BJ (cell line): ENCODE measurements around the gene KCNF1. TPM values are rescaled to one million over a fixed set of nuclear protein-coding genes. Genes with fewer than 3 reads are reported as not detected.

Source experiments
- CTCF ChIA-PET: fragments of 350-600 bp; formaldehyde crosslinking; extraction: SDS; loops from one replicate; lab custom pipeline; 2021; ENCODE audit warnings: antibody characterized with exemption, inconsistent platforms; lab: Yijun Ruan, JAX
- POLR2A ChIA-PET: fragments of 300-600 bp; sonication (Branson Sonifier 250); formaldehyde crosslinking; extraction: SDS; loops from one replicate; lab custom pipeline; 2021; ENCODE audit warnings: antibody characterized with exemption; lab: Charles Lee
- DNase-seq: peaks from one replicate; pipeline ENCODE4 v3.0.0-alpha.2; 2011; ENCODE audit warnings: low read depth
- H3K27me3 ChIP-seq: 2 replicates; pipeline ENCODE4 v1.6.0; 2011; ENCODE audit warnings: low read length; ENCODE audit not compliant: control insufficient read depth, insufficient read depth
- H3K36me3 ChIP-seq: 2 replicates; pipeline ENCODE4 v1.5.1; 2011; ENCODE audit warnings: low read length; ENCODE audit not compliant: control insufficient read depth, insufficient read depth
- H3K4me3 ChIP-seq: 2 replicates; pipeline ENCODE4 v1.5.1; 2011; ENCODE audit warnings: low read depth, mild to moderate bottlenecking, control low read depth, low read length
- CTCF ChIP-seq: IDR thresholded peaks from 2 replicates; pipeline ENCODE4 v1.5.1; 2011; ENCODE audit warnings: low read depth, mild to moderate bottlenecking, control low read depth, inconsistent platforms, low read length, moderate library complexity; ENCODE audit not compliant: insufficient read depth
- polyA plus RNA-seq: library from polyadenylated mRNA; depleted of rRNA; stranded (reverse); fragments of >200 nt; gene quantifications from 2 replicates; pipeline ENCODE4 v1.2.3, GENCODE V29; 2011

KCNF1 gene
- polyA plus RNA-seq, 1 experiment: not detected

DNA sequence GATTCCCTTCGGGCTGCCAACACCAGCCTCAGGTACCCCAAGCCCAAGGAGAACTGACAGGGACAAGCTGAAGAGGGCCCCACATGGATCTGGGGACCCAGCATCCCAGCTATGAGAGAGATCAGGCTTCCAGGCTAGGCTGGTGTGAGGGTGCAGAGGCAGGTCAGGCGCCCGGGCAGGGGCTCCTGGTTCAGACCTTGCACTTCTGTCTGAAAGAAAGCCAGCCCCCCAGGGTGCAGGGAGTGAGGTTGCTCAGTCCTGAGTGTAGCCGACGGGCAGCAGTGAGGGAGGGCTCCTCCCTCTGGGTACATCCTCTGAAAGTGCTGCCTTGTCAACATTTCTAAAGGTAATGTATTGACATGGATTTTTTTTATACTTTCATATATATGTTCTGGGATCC, 33.1 kb downstream of the KCNF1 start:
- ChIA-PET POLR2A (no interaction called here), CTCF (interaction anchor here (1.5 kb wide), 1 partner anchor 180 kb away, joined by 4 read pairs; no protein-coding TSS in a partner anchor)
- Histone ChIP-seq H3K36me3 (no peaks in the 10 kb centered on the region), H3K27me3 (no peaks in the 10 kb centered on the region; the same call in 1 of the 2 replicates), H3K4me3 (no peak overlapping the region)
- TF ChIP-seq CTCF: no peak
- no peak for DNase-seq

DNA sequence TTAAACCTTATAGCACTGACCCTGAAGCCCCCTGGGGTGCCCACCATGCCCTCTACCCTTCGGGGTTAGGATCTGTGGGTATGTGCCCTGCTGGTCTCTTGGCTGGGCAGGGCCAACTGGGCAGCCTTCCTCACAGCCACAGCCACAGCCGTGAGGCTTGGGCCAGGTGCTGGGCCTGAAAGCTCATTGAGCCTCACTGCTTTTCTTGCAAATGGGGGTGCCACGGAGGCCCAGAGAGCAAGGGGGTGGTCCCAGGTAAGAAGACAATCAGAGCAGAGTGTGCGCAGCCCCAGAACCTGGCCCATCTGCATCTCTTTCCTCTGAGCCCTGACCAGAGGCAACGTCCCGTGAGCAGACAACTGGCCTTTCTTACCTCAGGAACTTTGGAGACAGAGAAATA, 34.7 kb downstream of the KCNF1 start:
- ChIA-PET POLR2A (no interaction called here), CTCF (no interaction called here)
- Histone ChIP-seq H3K27me3 (no peaks in the 10 kb centered on the region; the same call in 1 of the 2 replicates), H3K4me3 (no peak overlapping the region), H3K36me3 (no peaks in the 10 kb centered on the region)
- no peak for DNase-seq
- no peak for TF ChIP-seq CTCF

- Histone ChIP-seq H3K27me3 (no peaks in the 10 kb centered on the region; the same call in 1 of the 2 replicates), H3K36me3 (no peaks in the 10 kb centered on the region), H3K4me3 (no peak overlapping the region)
- no peak for TF ChIP-seq CTCF
- DNase-seq: no peak
- ChIA-PET POLR2A (no interaction called here), CTCF (interaction anchor here (0.5 kb wide), 1 partner anchor 167 kb away, joined by 3 read pairs; no protein-coding TSS in a partner anchor)
Observed at GRCh38 chr2:10947005-10947440, 35.3 kb downstream of the KCNF1 start.

GRCh38 chr2:10947446-10948187, 35.9 kb downstream of the KCNF1 start:
- DNase-seq: no peak
- ChIA-PET POLR2A (no interaction called here), CTCF (interaction anchor here (0.5 to 0.9 kb wide), 2 partner anchors 112 to 166 kb away, joined by 3 read pairs; no protein-coding TSS in a partner anchor)
- no peak for TF ChIP-seq CTCF
- Histone ChIP-seq H3K4me3 (no peak overlapping the region), H3K27me3 (no peaks in the 10 kb centered on the region; the same call in 1 of the 2 replicates), H3K36me3 (no peaks in the 10 kb centered on the region)

GRCh38 chr2:10948188-10948564, 36.4 kb downstream of the KCNF1 start:
- CTCF ChIA-PET: interaction anchor here (0.9 kb wide), 1 partner anchor 113 kb away, joined by 3 read pairs; no protein-coding TSS in a partner anchor
- H3K36me3 ChIP-seq: no peaks in the 10 kb centered on the region
- H3K4me3 ChIP-seq: no peak overlapping the region
- TF ChIP-seq CTCF: no peak
- POLR2A ChIA-PET: no interaction called here
- DNase-seq: no peak
- no peaks in the 10 kb centered on the region; the same call in 1 of the 2 replicates for H3K27me3 ChIP-seq
